GM03348 (cell line): ENCODE measurements around the gene SYT7.

Experiments
- DNase-seq: peaks from one replicate; pipeline ENCODE4 v3.0.0; 2012; ENCODE audit warnings: low spot score

Gene SYT7

GRCh38 chr11:61516191-61516590 lies 64.7 kb downstream of the SYT7 start:
- no peak for DNase-seq

DNA sequence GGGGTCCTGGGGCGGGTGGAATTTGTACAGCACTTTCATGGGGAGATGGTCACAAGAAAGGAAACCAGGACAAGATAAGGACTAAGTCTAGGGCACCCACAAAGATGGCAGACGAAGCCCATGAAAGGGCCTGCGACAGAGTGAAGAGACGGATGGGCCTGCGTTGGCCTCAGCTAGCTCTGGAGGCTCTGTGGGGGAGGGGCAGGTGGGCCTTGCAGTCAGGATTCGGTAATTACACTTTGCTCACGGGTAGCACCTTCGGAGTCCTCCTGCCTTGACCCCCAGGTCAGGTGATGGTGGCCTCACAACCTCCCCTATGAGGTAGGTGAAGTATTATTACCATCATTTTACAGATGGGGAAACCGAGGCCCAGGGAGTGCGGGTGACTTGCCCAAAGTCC lies 65.2 kb downstream of the SYT7 start:
- no peak for DNase-seq

- DNase-seq, result no peak
Observed at GRCh38 chr11:61514050-61514917, 66.6 kb downstream of the SYT7 start.

DNA sequence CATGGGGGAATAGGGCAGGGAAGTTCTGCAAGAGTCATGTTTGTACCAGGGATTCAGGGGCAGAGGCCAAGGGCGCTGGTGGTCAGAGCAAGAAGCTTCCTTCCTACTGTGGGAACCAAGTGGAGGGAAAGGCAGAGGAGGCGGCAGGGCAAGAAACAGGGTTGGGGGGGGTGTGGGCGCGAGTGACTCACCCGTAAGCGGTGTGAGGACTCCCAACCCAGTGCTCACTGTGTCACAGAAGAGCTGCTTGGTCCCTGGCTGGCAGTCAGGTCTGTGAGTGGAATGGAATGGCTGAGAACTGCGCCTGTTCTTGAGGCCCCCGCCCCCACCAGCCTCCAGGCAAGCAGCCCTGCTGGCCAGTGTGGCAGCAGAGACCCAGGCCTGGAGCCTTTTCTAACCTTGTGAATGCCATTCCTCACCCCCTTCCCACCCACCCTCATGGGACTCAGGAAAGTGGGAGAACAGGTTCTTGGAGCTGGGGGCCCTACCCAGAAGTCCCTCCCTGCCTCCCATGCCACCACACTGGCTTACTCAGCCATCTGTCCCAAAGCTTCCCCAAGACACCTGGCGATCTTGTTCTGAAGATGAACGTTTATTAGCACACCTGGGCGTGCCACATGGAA lies 67.6 kb downstream of the SYT7 start:
- no peak for DNase-seq

GRCh38 chr11:61512435-61512834 lies 68.4 kb downstream of the SYT7 start:
- DNase-seq, result no peak

DNA sequence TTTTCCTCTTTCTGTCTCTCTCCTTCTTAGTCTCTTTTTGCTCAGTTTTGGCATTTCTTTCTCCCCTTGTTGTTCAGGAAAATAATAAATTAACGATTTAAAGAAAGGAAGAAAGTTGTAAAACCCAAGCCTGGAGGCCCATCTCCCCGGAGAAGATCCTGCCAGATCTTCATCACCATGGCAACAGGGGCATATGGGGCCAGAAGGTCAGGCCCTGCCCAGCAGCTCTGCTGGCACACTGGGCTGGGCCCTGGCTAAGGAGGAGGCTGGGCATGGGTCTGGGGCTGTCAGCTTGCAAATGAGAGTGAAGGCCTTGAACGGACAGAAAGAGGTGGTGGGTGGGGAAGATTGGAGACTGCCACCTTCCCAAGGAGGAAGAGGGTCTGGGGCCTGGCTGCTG lies 69.5 kb downstream of the SYT7 start:
- no peak for DNase-seq

- no peak for DNase-seq
Observed at GRCh38 chr11:61510974-61511373, 69.9 kb downstream of the SYT7 start.

- no peak for DNase-seq
Observed at GRCh38 chr11:61510166-61510919, 70.5 kb downstream of the SYT7 start.

- peak; percentile 87 for DNase-seq
Observed at GRCh38 chr11:61509043-61510029, 71.5 kb downstream of the SYT7 start.

DNA sequence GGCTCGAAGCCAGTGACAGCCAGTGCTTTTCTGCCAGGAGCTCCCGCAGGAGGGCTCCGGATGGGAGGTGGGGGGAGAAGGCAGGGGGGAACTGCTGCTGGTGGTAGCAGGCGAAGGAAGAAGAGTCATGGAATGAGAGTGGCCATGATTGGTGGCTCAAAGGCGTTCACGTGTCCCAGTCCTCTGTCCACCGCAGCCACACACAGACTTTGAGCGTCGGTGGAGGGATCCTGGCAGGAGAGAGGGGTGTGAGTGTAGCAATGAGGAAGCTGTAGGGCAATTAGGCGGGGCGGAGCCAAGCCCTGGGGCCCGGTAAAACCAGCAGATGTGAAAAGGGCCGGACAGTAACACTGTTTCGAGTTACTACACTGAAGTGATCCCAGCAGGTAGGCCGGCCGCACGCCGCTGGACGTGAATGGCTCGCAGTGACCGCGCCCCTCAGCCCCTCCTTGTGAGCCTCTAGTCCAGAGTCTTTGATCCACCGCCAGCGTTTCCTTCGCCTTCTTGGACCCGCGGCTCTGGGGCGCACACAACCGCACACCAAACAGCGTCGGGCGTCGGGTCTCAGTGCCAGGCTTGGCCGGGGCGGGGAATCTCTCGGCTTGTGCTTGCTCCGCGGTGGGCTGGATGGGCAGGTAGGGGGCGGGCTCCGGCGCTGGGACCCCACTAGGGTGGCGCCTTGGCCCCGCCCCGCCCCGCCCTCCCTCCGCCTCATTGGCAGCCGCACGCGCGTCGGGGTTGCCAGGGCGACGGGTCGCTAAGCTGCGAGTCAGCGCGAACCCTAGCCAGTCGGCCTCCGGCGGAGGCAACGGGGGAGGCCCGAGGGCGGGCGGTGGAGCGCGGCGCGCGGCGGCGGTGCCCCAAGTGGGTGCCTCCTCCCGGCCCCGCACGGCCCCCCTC lies 72.7 kb downstream of the SYT7 start, which contains the start of gene LRRC10B:
Gene LRRC10B (plus strand): TSS at position 788 of the 900 bp plus-strand sequence. CDS start 250 bp downstream, outside the sequence.
- no peak for DNase-seq

DNA sequence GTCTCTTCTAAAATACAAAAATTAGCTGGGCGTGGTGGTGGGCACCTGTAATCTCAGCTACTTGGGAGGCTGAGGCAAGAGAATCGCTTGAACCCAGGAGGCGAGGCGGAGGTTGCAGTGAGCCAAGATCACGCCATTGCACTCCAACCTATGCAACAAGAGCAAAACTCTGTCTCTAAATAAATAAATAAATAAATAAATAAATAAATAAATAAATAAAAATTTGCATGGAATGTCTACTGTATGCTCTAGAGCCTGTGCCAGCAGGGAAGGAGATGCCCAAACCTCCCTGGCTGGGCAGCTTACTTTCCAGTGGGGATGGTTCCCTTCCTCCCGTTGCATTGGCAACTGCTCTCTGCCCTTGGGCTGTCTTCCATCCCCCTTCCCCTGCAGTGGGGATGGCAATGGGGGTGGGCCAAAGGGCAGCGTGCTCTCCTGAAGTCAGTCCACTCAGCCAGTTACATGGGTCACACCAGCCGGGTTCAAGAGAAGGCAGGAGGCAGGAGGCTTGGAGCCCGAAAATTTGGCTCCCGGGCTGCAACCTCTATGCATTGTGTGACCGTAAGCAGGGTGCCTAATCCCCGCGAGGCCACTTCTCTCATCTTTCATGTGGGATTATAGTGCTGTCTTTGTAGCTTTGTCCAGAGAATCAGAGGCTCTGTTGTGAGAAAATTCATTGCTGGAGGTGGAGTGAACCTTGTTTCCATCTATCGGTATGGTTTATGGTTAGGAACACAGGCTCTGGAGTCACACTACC lies 73.7 kb downstream of the SYT7 start:
- no peak for DNase-seq

GRCh38 chr11:61505640-61506155 lies 75.2 kb downstream of the SYT7 start:
- no peak for DNase-seq

DNA sequence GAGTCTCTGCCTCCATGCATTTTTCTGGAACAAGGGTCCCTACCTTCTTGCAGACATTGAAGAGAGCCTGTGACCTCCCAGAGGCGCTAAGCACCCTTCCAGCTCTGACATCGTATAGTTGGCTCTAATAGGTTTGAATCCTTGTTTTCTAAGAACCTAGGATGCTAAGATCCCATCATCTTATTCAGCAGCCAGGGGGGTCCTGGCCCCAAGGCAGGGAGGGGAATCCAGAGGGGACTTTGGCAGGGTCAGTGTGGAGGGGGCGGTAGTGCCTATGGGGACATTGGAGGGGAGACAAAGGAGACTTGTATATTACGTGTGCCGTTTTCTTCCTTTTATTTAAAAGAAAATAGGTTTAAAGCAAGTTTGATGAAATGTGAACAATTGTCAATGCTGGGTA lies 75.8 kb downstream of the SYT7 start:
- DNase-seq, result no peak

DNA sequence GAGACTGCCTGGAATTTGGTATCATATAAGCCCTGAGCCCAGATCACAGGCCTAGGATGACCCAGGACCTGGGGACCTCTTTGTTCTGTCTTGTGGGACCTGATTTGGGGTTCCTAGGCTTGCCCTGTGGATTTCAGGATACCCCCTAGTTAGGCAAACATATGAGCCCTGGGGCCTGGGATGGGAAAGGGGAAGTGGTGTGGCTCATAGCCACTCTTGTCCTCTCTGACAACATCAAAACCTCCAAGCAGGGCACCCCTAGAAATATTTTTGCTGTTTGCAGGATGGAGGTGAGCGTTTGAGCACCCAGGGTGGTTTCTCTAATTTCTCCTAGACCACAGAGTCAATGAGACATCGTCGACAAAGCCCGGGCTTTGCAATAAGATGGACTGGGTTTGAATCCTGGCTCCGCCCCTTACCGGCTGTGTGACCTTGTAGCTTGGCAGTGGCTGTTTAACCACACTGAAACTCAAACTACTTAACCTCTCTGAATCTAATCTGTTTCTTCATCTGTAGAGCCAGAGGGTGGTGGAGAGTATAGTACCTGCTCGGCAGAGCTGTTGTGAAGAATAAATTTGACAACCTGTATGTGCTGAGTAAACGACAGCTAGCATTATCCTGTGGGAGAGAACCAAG lies 77.6 kb downstream of the SYT7 start:
- no peak for DNase-seq

DNA sequence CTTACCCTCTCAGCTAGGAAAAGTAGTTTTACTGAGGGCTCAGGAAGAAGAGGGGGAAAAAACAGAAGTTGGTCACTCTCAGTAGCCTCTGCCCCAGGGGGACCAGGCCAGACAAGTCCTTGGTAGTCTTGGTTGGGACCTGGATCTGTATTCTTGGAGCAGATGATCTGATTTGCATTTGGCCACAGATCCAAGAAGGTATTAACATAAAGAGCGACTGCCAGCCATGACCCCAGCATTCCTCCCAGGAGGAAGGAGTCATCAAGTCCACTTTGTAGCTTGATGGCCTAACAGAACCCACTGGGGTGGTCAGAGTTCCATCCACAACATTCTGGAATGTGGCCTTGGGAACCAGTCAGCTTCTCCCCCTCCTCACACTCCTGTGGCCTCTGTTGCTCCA lies 78.4 kb downstream of the SYT7 start:
- no peak for DNase-seq

DNA sequence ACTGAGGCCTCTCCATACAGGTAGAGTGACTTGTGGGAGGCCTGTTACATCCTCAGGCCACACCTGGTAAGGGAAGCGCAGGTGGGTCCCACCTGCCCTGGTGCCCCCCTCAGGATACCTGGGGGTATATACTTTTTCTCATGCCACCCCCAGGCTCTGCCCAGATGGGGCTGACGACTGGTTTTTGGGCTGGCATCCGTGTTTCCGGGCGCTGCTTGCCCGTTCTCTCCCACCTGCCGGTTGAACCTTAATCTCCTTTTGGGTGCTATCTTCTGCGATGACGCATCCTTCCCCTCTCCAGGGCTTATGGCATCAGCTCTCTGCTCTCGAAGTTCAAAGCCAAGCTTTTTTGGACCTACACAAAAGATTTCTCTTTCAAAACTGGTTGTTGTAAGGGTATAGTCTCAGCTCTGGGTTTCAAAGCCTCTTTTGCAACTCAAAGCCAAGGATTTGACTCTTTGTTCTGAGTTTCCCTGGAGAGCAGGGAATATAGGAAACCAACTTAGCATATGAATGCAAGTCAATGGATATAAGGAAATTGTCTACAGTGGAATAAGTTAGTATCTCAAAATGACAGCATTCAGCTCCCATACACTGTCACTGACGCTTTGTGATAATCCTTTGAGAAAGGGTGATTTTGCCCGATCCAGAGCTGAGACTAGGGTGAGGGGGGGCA lies 80.9 kb downstream of the SYT7 start:
- DNase-seq, result no peak

GRCh38 chr11:61498767-61499341 lies 82.0 kb downstream of the SYT7 start:
- DNase-seq, result no peak

GRCh38 chr11:61497876-61498275 lies 83.0 kb downstream of the SYT7 start:
- DNase-seq, result no peak
